Bronchial epithelial cell (primary cell): ENCODE measurements around the gene IPPK. TPM values are rescaled to one million over a fixed set of nuclear protein-coding genes. Genes with fewer than 3 reads are reported as not detected.

Source experiments
- DNase-seq: peaks from one replicate; pipeline ENCODE4 v3.0.0-alpha.2; 2010; ENCODE audit warnings: low read depth
- FAIRE-seq: peaks from 2 replicates; lab custom pipeline; 2011; peaks lifted over from hg19 to GRCh38; lab: Jason Lieb, UNC
- H3K27me3 ChIP-seq: 2 replicates; pipeline ENCODE4 v1.5.1; 2011; ENCODE audit warnings: low read length; ENCODE audit not compliant: control insufficient read depth, insufficient read depth
- H3K36me3 ChIP-seq: 2 replicates; pipeline ENCODE4 v1.5.1; 2011; ENCODE audit warnings: low read length; ENCODE audit not compliant: control insufficient read depth, insufficient read depth
- H3K4me3 ChIP-seq: 2 replicates; pipeline ENCODE4 v1.5.1; 2011; ENCODE audit warnings: mild to moderate bottlenecking, low read depth, low read length, control low read depth
- CTCF ChIP-seq: IDR thresholded peaks from 2 replicates; pipeline ENCODE4 v1.5.1; 2011; ENCODE audit warnings: mild to moderate bottlenecking, moderate library complexity, low read length, control low read depth, inconsistent platforms; ENCODE audit not compliant: insufficient read depth, severe bottlenecking
- total RNA-seq: library from RNA; depleted of rRNA; stranded (reverse); fragments of >200 nt; gene quantifications from 2 replicates; pipeline ENCODE4 v1.2.1, GENCODE V29; 2014

Gene IPPK
- total RNA-seq, 1 donor from 2014 or later = 27.6 TPM

GRCh38 chr9:92564504-92564903 is 105.4 kb downstream of the IPPK start:
- TF ChIP-seq CTCF = no peak
- DNase-seq (no peak), FAIRE-seq (no peak)
- Histone ChIP-seq H3K4me3 (no peak overlapping the region), H3K27me3 (no peaks in the 10 kb centered on the region), H3K36me3 (no peaks in the 10 kb centered on the region)

Other genes starting within 250 kb of the IPPK start
- gene OMD, start 245.7 kb downstream of the IPPK start, total RNA-seq = not detected in 2 replicates
- gene ASPN, start 187.6 kb downstream of the IPPK start, total RNA-seq = not detected in 2 replicates
- gene ECM2, start 134.1 kb downstream of the IPPK start, total RNA-seq = 0.26 and 0.90 TPM in 2 replicates
- gene BICD2, start 94.7 kb upstream of the IPPK start, total RNA-seq = 92.7 and 138 TPM in 2 replicates
- 8.2 and 9.2 TPM in 2 replicates for gene ZNF484, start 207.9 kb upstream of the IPPK start, total RNA-seq